Inflammatory macrophage (primary cell): ENCODE data around the gene OR52R1.
"Not testable (repeated sequence)": the region's sequence is repeated elsewhere in the genome, so short reads cannot be mapped to it uniquely, and the experiment has no call there.

Experiments
- DNase-seq, 2 donors: peaks; one replicate each; pipeline ENCODE4 v3.0.0-alpha.2; 2020 to 2022
- total RNA-seq, 18 experiments: gene quantifications; one replicate each; lab custom pipeline; 2026; ENCODE audit warnings: mixed read lengths in 6 of 18, inconsistent platforms in 2 of 18; lab: John Stamatoyannopoulos, UW

Gene OR52R1
- 0 to 0.07 (median 0) reads per million in 18 experiments for total RNA-seq

- no peak for DNase-seq
Measured at GRCh38 chr11:4804280-4804679, at the start of gene OR52R1. Gene OR52R1 (minus strand): TSS chr11:4804380. CDS start chr11:4804380, 0 bp downstream.

GRCh38 chr11:4851033-4851432 is 46.9 kb upstream of the OR52R1 start:
- no peak for DNase-seq

GRCh38 chr11:4848908-4849532 is 44.8 kb upstream of the OR52R1 start, which contains the start of gene OR51S1:
Gene OR51S1 (minus strand): TSS chr11:4849208. CDS start chr11:4849208, 0 bp downstream.
- no peak for DNase-seq

GRCh38 chr11:4839851-4840549 is 35.8 kb upstream of the OR52R1 start:
- no peak for DNase-seq

GRCh38 chr11:4830909-4831308 is 26.7 kb upstream of the OR52R1 start:
- DNase-seq: no peak

GRCh38 chr11:4830346-4830745 is 26.2 kb upstream of the OR52R1 start:
- DNase-seq: no peak

- no peak for DNase-seq
Measured at GRCh38 chr11:4826425-4826824, 22.2 kb upstream of the OR52R1 start.

GRCh38 chr11:4825132-4825531 is 21.0 kb upstream of the OR52R1 start:
- no peak for DNase-seq

- DNase-seq: no peak
Measured at GRCh38 chr11:4821021-4821420, 16.8 kb upstream of the OR52R1 start, which contains the start of gene OR51F2. Gene OR51F2 (plus strand): TSS chr11:4821321. CDS start chr11:4821422, 101 bp downstream.

GRCh38 chr11:4809246-4809645 is 5.1 kb upstream of the OR52R1 start:
- no peak for DNase-seq

GRCh38 chr11:4808476-4808875 is 4.3 kb upstream of the OR52R1 start:
- no peak for DNase-seq

GRCh38 chr11:4801316-4801715 is 2.9 kb downstream of the OR52R1 start:
- not testable (repeated sequence) for DNase-seq

- no peak for DNase-seq
Measured at GRCh38 chr11:4798427-4799183, 5.6 kb downstream of the OR52R1 start.

- no peak for DNase-seq
Measured at GRCh38 chr11:4797206-4797605, 7.0 kb downstream of the OR52R1 start.

GRCh38 chr11:4782454-4782853 is 21.7 kb downstream of the OR52R1 start:
- DNase-seq: no peak

GRCh38 chr11:4769838-4770237 is 34.3 kb downstream of the OR52R1 start, which contains the start of gene OR51F1:
Gene OR51F1 (minus strand): TSS chr11:4769938. CDS start chr11:4769938, 0 bp downstream.
- no peak for DNase-seq

GRCh38 chr11:4768094-4768493 is 36.1 kb downstream of the OR52R1 start:
- no peak for DNase-seq

- no peak for DNase-seq
Measured at GRCh38 chr11:4766420-4767043, 37.6 kb downstream of the OR52R1 start.

- no peak for DNase-seq
Measured at GRCh38 chr11:4763096-4763495, 41.1 kb downstream of the OR52R1 start.
